NB4 (cell line): ENCODE data around the gene KIF17.

Experiments used
- DNase-seq: peaks from one replicate; pipeline ENCODE4 v3.0.0; 2010; ENCODE audit warnings: low read depth
- H3K4me3 ChIP-seq: one replicate; pipeline ENCODE4 v1.5.1; 2011; ENCODE audit warnings: mild to moderate bottlenecking, low read depth, low read length, moderate library complexity
- MAX ChIP-seq: IDR thresholded peaks from 2 replicates; pipeline ENCODE4 v1.6.1; 2011; ENCODE audit warnings: low read depth, low read length
- MYC ChIP-seq: IDR thresholded peaks from 2 replicates; pipeline ENCODE4 v1.6.1; 2011; ENCODE audit warnings: low read depth, low read length
- POLR2A ChIP-seq: IDR thresholded peaks from 2 replicates; pipeline ENCODE4 v1.6.1; 2011; ENCODE audit warnings: mild to moderate bottlenecking; ENCODE audit not compliant: insufficient read length; ENCODE audit errors: extremely low read depth
- TF ChIP-seq, protein P1 (sequence below): IDR thresholded peaks from one replicate; pipeline ENCODE4 v1.5.1; 2012; ENCODE audit warnings: low read depth, low read length

KIF17 gene

GRCh38 chr1:20698195-20698910 lies 19.5 kb downstream of the KIF17 start:
- no peak for TF ChIP-seq MYC
- no peak for TF ChIP-seq POLR2A
- TF ChIP-seq, protein P1, sequence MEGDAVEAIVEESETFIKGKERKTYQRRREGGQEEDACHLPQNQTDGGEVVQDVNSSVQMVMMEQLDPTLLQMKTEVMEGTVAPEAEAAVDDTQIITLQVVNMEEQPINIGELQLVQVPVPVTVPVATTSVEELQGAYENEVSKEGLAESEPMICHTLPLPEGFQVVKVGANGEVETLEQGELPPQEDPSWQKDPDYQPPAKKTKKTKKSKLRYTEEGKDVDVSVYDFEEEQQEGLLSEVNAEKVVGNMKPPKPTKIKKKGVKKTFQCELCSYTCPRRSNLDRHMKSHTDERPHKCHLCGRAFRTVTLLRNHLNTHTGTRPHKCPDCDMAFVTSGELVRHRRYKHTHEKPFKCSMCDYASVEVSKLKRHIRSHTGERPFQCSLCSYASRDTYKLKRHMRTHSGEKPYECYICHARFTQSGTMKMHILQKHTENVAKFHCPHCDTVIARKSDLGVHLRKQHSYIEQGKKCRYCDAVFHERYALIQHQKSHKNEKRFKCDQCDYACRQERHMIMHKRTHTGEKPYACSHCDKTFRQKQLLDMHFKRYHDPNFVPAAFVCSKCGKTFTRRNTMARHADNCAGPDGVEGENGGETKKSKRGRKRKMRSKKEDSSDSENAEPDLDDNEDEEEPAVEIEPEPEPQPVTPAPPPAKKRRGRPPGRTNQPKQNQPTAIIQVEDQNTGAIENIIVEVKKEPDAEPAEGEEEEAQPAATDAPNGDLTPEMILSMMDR: no peak
- no peak for TF ChIP-seq MAX
- H3K4me3 ChIP-seq: no peak overlapping the region
- no peak for DNase-seq

- no peak for DNase-seq
- no peak overlapping the region for H3K4me3 ChIP-seq
- TF ChIP-seq MAX (no peak), MYC (no peak), POLR2A (no peak)
- TF ChIP-seq, protein P1: no peak
Measured at GRCh38 chr1:20697563-20697962, 20.2 kb downstream of the KIF17 start.

- H3K4me3 ChIP-seq: peak overlapping the region; percentile 52
- peak; percentile 88 for TF ChIP-seq MAX
- TF ChIP-seq MYC: peak; percentile 58
- TF ChIP-seq, protein P1: peak; percentile 73
- no peak for TF ChIP-seq POLR2A
- peak; percentile 91 for DNase-seq
Measured at GRCh38 chr1:20696397-20697333, 21.1 kb downstream of the KIF17 start.

- no peak overlapping the region for H3K4me3 ChIP-seq
- DNase-seq: no peak
- TF ChIP-seq POLR2A: no peak
- no peak for TF ChIP-seq MYC
- TF ChIP-seq MAX: no peak
- TF ChIP-seq, protein P1: no peak
Measured at GRCh38 chr1:20695515-20695914, 22.3 kb downstream of the KIF17 start.

GRCh38 chr1:20693623-20694022 lies 24.2 kb downstream of the KIF17 start:
- TF ChIP-seq MYC: no peak
- TF ChIP-seq MAX: no peak
- TF ChIP-seq, protein P1: no peak
- no peak for TF ChIP-seq POLR2A
- DNase-seq: no peak
- H3K4me3 ChIP-seq: no peak overlapping the region
